Measurements from ENCODE around the gene DNASE1L2.
"Not testable (repeated sequence)": the region's sequence is repeated elsewhere in the genome, so short reads cannot be mapped to it uniquely, and the experiment has no call there.

Gene DNASE1L2

GRCh38 chr16:2236337-2237101 lies at the start of gene DNASE1L2:
TSS of gene DNASE1L2 (plus strand) at chr16:2236444. CDS start at chr16:2236817, 373 bp downstream.
- no peak for DNase-seq

DNA sequence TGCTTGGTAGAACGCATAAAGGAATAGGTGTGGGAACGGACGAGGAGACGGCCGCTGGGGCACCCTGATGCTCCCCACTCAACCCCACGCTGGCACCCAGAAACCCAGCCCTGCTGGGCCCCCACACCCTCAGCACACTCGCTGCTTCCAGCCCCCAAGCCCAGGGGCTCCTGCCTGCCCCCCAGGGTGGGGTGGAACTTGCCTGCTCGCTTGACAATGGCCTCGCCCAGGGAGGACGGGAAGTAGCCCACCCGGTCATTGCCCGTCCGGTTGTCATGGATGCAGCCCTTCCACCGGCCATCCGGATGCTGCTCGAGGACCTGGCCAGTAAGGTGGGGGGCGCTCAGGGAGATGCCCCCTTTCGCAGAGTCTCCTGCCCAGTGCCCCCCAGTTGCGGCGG lies 49.7 kb upstream of the DNASE1L2 start:
- no peak for DNase-seq

GRCh38 chr16:2187212-2187611 lies 49.0 kb upstream of the DNASE1L2 start:
- DNase-seq, result no peak

DNA sequence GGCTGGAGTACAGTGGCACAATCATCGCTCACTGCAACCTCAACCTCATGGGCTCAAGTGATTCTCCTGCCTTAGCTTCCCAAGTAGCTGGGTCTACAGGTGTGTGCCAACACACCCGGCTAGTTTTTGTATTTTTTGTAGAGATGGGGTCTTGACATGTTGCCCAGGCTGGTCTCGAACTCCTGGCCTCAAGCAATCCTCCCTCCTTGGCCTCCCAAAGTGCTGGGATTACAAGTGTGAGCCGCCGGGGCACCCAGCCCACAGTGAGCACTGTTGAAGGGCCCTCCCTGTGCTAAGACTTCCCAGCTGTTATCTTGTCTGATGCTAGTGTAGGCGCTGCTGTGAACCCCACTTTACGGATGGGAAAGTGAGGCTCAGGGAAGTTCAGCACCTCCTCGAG lies 47.8 kb upstream of the DNASE1L2 start:
- no peak for DNase-seq

DNA sequence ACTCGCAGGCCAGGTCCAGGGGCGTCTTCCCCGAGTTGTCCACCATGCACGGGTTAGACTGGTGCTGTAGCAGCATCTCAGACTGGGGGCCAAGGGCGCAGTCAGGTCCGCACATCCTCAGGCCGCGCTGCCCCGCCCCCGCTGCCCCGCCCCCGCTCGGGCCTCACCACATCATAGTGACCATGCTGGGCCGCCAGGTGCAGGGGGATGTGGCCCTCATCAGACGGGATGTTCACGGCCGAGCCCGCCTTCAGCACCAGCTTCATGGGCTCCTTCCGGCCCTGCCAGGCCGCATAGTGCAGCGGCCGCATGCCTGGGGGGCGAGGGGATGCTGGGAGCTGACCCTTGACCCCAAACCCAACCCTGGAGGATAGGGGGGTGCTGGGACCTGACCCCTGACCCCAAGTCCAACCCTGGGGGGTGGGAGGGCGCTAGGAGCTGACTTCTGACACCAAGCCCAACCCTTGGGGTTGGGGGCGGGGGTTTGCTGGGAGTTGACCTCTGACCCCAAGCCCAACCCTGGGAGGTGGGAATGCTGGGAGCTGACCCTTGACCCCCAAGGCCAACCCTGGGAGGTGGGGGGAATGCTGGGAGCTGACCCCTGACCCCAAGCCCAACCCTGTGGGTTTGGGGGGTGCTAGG lies 46.9 kb upstream of the DNASE1L2 start:
- no peak for DNase-seq

DNA sequence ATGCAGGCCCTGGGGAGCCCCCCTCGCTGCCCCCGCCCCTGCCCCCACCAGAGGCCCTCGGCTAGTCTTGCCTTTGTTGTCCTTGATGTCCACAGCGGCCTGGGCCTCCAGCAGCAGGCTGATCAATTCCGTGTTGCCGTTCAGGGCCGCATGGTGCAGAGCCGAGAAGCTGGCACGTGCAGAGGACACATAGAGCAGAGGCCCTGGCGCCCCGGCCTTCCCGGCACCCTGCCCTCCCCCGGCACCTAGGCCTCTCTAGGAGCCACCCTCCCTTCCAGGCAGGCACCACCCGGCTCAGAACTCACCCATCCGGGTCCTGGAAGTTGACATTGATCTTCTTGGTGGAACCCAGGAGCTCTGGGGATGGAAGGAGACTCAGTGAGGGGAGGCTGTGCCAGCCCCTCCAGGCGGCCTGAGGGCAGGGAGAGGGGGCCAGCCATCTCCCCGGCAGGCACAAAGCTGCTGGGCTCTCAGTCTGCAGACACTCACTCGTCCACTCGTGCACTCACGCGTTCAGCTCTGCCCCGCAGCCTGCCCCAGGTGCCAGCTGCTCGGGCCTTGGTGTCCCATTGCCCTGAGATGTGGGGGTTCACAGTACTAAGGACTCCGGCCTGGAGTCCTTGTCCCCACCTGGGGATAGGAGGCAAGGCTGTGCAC lies 46.1 kb upstream of the DNASE1L2 start:
- peak; percentile 28 for DNase-seq

DNA sequence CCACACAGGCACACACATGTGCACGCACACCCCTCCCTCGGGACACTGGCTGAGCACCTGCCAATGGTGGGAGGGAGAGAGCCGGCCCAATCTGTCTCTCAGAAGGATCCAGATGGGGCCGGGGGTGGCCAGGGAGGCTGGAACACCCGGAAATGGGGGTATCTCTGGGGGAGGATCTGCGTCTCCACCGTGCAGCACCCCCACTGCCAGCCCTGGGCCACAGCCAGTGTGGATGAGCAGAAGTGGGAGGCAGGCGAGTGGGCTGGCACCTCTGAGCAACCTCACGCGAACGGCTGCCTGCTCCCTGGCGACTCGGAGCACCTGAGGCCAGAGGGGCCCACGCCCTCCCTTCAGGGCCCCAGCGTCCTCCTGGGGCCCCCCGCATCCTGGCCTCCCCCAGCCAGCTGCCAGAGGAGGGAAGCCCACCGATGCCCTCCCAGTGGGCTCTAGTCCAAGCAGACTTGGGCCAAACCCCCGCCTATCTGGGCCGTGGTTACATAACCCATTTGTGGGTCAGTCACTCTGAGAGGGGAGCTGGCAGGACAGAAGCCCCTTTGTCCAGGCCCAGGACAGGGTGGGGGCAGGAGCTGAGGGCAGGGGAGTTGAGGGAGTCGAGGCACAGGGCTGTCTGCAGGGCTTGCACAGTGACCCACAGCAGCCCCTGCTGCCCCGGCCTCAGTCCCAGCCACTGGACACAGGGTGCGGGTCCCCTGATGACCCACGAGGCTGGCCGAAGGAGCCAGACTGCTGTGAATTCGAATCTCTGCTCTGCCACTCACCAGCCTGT lies 45.4 kb upstream of the DNASE1L2 start:
- peak; percentile 78 for DNase-seq

DNA sequence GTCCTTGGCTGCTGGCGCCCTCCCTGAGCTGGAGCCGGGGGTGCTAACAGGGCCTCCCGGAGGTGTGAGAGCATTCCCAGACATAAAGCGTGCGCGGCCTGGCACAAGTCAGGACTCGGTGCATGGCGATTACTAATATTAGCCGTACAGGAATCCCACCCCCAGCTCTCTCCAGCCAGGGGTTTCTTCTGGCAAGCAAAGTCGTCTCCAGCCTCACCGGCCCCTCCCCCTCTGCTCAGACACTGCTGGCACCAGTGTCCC lies 44.9 kb upstream of the DNASE1L2 start:
- no peak for DNase-seq

DNA sequence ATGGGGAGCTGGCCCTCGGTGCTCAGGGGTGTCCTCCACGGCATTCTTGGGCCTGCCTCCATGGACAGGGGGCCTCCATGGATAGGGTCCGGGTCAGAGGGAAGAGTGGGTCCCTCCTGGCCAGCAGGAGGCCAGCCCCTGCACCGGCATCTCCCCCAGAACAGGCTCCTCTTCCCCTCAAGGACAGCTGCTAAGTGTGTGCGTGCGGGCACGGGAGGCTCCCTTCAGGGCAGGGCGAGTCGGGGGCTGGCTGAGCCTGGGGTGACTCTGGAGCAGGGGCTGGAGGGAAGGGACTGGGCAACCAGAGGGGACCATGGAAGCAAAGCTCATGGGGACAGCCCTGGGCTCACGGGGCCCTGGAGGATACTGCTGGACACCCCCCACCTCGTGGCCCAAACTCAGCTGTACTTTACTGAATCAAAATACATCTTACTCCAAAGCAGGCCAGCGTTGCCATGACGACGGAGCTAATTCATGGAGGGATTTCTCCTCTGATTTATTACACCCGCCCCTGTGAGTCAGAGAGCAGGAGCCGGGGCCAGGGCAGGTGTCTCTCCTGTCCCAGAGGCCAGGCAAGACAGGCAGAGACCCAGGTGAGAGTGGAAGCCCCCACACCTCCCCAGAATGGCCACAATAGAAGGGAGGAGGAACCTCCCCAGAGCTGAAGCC lies 41.9 kb upstream of the DNASE1L2 start:
- no peak for DNase-seq

DNA sequence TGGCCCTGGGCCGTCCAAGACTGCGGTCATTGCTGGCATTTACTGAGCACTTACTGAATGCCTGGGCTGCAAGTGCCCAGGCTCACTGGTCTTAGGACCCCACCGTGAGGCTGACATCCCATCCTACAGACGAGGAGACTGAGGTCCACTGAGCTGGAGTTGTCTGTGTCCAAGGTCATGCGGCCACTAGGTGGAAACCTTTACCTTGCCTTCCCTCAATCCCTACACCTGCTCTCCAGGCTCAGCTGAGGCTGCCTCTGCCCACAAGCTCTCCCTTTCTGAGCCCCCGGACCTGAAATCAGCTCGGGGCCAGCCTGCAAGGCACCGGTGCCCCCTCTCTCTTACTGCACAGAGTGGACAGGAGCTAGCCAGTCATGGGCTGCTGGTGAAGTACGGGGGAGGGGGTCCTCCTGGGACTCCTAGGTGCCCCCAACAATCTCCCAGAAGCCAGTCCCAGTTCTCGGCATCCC lies 41.4 kb upstream of the DNASE1L2 start:
- DNase-seq, result peak; percentile 74

DNA sequence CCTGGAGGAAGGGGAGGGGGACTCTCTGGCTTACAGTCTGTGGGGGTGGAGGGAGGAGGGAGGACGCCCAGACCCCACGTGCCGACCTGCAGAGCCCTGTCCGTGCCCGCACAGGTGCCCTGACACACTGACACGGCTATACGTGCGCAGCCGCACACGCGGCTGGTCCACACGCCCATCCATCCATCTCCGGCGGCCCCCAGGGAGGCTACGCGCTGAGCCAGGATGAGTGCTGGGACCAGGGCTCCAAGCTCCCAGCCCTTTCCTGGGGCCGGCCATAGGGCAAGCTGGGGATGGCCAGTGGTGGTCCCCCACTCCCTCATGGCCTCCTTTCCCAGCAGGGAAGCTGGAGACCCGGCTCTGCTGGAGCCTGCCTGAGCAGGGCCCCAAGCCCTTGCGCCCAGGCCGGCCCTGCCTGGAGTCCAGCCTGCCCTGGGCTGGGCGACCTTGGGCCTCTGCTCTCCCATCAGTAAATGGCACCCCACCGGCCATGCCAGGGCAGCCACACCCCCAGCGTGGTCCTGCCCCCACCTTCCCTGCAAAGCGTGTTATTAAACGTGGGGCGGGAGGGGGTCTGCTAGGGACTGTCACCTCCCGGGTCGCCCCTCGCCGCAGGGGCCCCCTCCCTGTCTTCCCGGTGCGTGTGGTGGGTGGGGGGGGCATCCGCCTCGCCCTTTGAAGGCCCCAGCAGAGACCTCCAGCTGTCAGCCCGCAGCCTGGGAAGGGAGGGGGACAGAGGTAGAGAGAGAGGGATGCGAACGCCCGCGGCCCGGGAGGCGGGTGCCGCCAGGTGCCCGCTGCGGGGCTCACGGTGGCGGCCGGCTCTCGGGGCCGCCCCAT lies 40.7 kb upstream of the DNASE1L2 start:
- DNase-seq, result peak; percentile 28

DNA sequence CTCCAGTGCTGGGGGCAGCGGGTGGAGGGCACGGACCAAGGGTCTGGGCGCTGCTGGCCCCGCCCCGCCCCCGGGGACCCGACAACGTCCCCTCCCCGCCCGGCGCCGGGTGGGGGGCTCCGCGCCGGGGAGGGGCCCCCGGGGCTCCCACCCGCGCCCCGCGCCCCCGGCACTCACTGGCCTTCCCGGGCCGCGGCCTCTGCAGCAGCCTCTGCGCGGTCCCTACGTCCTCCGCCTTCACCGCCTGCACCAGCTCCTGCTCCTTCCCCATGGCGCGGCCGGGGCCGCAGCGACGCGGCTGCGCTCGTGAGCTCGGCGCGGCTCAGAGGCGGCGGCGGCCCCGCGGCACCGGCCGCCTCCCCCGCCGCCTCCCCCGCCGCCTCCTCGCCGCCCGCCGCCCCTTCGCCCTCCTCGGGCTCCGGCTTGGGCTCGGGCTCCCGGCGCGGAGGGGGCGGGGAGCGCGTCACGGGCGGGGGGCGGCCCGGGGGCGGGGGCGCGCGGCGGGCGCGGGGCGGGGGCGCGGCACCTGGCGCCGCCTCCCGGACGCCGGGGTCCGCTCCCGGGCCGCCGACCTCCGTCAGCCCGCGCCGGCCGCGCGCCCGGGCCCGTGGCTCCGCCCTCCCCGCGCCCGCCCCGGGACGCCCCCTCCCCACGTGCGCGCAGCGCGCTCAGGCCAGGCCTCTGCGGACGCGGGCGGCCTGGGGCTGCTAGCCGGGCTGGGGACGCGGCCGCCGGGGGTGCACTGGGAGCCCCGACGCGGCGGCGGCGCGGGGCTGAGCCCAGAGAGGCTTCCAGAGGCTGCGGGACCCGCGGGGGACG lies 39.9 kb upstream of the DNASE1L2 start, which contains the start of gene CASKIN1:
TSS of gene CASKIN1 (minus strand) at position 444 of the 819 bp plus-strand sequence. CDS start at position 271, 173 bp downstream.
- peak; percentile 21 for DNase-seq

GRCh38 chr16:2196981-2197511 lies 39.2 kb upstream of the DNASE1L2 start:
- no peak for DNase-seq

DNA sequence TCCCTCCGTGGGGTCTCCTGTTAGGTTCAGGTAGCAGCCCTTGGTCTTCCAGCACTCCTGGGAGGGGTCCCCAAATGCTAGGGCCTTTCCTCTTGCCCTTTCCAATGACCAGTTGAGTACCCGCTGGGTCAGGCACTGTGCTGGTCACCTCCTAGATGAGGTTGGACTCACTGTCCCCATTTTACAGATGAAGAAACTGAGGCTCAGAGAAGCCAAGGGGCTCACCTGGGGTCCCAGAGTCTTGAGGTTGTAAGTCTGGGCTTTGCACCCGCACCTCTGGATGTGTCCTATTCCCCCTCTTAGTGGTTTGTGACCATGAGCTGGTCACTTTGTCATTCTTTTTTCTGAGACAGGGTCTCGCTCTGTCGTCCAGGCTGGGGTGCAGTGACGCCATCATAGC lies 38.5 kb upstream of the DNASE1L2 start:
- DNase-seq, result no peak

GRCh38 chr16:2198283-2198682 lies 38.0 kb upstream of the DNASE1L2 start:
- no peak for DNase-seq

DNA sequence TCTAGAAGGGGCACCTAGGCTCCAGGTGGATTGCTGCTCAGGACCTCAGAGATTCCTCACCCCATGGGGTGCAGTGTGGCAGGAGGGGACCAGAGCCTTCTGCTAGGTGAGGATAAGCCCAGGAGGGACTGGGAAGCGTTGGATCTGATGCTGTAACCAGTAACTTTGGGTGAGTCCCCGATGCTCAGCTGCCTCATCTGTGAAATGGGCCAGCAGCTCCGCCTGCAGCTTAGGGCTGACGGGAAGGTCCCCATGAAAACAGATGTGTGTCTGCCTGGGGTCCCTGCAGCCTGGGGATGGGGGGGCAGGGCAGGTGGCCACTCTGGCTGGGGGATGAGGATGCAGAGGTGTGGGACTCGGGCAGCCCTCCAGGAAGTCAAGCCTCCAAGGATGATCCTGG lies 37.1 kb upstream of the DNASE1L2 start:
- DNase-seq, result no peak

DNA sequence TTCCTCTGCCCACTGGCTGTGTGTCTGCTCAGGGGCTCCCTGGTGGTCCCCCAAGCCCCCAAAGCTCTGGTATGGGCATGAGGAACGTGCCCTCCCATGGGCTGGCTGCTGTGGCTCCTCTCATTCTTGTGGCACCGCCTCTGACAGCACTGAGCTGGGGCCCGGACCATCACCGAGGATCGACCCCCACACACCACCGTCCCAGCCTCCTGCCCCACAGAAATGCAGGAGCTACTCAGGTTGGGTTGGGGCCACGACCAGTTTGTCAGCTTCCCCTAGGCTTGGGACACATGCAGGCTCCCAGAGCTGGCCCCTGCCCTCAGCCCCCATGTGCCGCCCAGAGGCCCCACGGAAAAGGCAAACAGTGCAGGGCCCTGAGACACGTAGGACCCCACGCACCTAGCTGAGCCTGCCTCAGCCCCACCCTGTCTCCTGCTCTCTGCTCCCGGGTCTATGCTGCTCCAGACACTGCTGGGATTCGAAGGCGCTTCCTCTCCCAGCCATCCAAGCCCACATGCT lies 36.6 kb upstream of the DNASE1L2 start:
- no peak for DNase-seq

- no peak for DNase-seq
Observed at GRCh38 chr16:2200313-2200712, 35.9 kb upstream of the DNASE1L2 start.

DNA sequence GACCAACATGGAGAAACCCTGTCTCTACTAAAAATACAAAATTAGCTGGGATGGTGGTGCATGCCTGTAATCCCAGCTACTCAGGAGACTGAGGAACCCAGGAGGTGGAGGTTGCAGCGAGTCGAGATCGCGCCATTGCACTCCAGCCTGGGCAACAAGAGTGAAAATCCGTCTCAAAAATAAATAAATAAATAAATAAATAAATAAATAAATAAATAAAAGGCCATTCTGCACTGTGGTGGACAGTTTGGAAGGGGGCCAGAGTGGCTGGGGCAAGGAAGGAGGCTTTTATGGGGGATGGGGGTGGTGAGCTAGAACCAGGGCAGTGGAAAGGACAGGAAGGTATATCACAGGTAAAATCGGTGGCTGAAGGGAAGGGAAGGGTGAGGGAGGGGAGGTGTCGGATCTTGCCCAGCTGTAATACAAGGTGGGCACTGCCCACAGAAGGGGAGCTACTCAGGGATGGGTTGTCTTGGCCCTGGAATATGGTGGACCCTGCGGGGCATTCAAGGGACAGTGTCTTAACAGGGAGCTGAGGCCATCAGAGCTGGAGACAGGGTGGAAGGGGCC lies 33.0 kb upstream of the DNASE1L2 start:
- DNase-seq, result not testable (repeated sequence)
